Vagina (tissue), 2 donors: ENCODE results near the gene SOX18.
"Not testable (repeated sequence)": the region's sequence is repeated elsewhere in the genome, so short reads cannot be mapped to it uniquely, and the experiment has no call there.

ENCODE experiments used
- CTCF ChIP-seq, 3 experiments: fragments of 450-650 bp in 2 of 3; fragments of 200-600 bp in 1 of 3; sonication (generic) in 1 of 3; IDR thresholded peaks; one replicate each; pipeline ENCODE4 v1.5.1; 2017 to 2019; ENCODE audit warnings: antibody characterized with exemption in 3 of 3, mild to moderate bottlenecking in 2 of 3, moderate library complexity in 2 of 3
- POLR2A ChIP-seq, 2 donors: fragments of 450-650 bp; IDR thresholded peaks; one replicate each; pipeline ENCODE4 v1.6.1; 2017; ENCODE audit warnings: antibody characterized with exemption in 2 of 2, mild to moderate bottlenecking in 2 of 2, moderate library complexity in 2 of 2
- POLR2AphosphoS5 ChIP-seq, 2 donors: sonication (generic); formaldehyde crosslinking; IDR thresholded peaks; one replicate each; pipeline ENCODE4 v1.9.0; 2017; ENCODE audit warnings: antibody characterized with exemption in 2 of 2, mild to moderate bottlenecking in 2 of 2, low read depth in 1 of 2; ENCODE audit not compliant: insufficient read depth in 1 of 2

- TF ChIP-seq CTCF (IDR thresholded peaks at IDR 0.05); POLR2AphosphoS5 (IDR thresholded peaks at IDR 0.05; ENCODE audit: insufficient read depth in 1 of 2, low read depth in 1 of 2); POLR2A (IDR thresholded peaks at IDR 0.05): not testable (repeated sequence)
Observed at GRCh38 chr20:64012385-64013154, 36.9 kb downstream of the SOX18 start.
